H9 (cell line): ENCODE measurements around the gene S100A7. TPM values are rescaled to one million over a fixed set of nuclear protein-coding genes. Genes with fewer than 3 reads are reported as not detected.

Experiments
- DNase-seq: peaks from one replicate; pipeline ENCODE4 v3.0.0-alpha.2; 2017
- H2AFZ ChIP-seq: one replicate; pipeline ENCODE4 v1.6.1; 2013; ENCODE audit warnings: mild to moderate bottlenecking, low read length, control low read depth, moderate library complexity
- H2AK5ac ChIP-seq: 2 replicates; pipeline ENCODE4 v1.6.1; 2013; ENCODE audit warnings: low read length, control low read depth, mixed read lengths; ENCODE audit not compliant: insufficient read length
- H2BK120ac ChIP-seq: one replicate; pipeline ENCODE4 v1.6.1; 2013; ENCODE audit warnings: low read depth, mild to moderate bottlenecking, low read length, control low read depth, inconsistent platforms; ENCODE audit not compliant: poor library complexity, severe bottlenecking
- H2BK12ac ChIP-seq: 2 replicates; pipeline ENCODE4 v1.6.1; 2013; ENCODE audit warnings: low read length, control low read depth, mixed read lengths, low read depth; ENCODE audit not compliant: insufficient read length
- H2BK15ac ChIP-seq: 2 replicates; pipeline ENCODE4 v1.6.1; 2013; ENCODE audit warnings: low read depth, low read length, control low read depth
- H2BK20ac ChIP-seq: one replicate; pipeline ENCODE4 v1.6.1; 2013; ENCODE audit warnings: low read depth, mild to moderate bottlenecking, low read length, control low read depth, inconsistent platforms; ENCODE audit not compliant: poor library complexity, severe bottlenecking
- H2BK5ac ChIP-seq: 2 replicates; pipeline ENCODE4 v1.6.1; 2013; ENCODE audit warnings: low read length, control low read depth, mixed read lengths; ENCODE audit not compliant: insufficient read length
- H3K14ac ChIP-seq: 2 replicates; pipeline ENCODE4 v1.6.1; 2013; ENCODE audit warnings: low read length, control low read depth; ENCODE audit not compliant: insufficient read depth
- H3K18ac ChIP-seq: 2 replicates; pipeline ENCODE4 v1.6.1; 2013; ENCODE audit warnings: low read depth, mild to moderate bottlenecking, mixed read lengths, low read length, control low read depth; ENCODE audit not compliant: insufficient read length
- H3K23ac ChIP-seq: 2 replicates; pipeline ENCODE4 v1.6.1; 2013; ENCODE audit warnings: low read length, control low read depth, mixed read lengths, low read depth; ENCODE audit not compliant: insufficient read length
- H3K23me2 ChIP-seq: 2 replicates; pipeline ENCODE4 v1.6.1; 2013; ENCODE audit warnings: low read depth, mild to moderate bottlenecking, mixed read lengths, low read length, control low read depth; ENCODE audit not compliant: insufficient read length, poor library complexity, severe bottlenecking
- H3K27ac ChIP-seq: 2 replicates; pipeline ENCODE4 v1.5.1; 2013; ENCODE audit warnings: low read length, control low read depth, mixed read lengths, low read depth; ENCODE audit not compliant: insufficient read length
- H3K27me3 ChIP-seq: 2 replicates; pipeline ENCODE4 v1.6.1; 2013; ENCODE audit warnings: low read length, control low read depth, inconsistent platforms; ENCODE audit not compliant: insufficient read depth
- H3K4ac ChIP-seq: 2 replicates; pipeline ENCODE4 v1.6.1; 2013; ENCODE audit warnings: low read depth, mild to moderate bottlenecking, control low read depth, inconsistent platforms, low read length, moderate library complexity
- H3K4me1 ChIP-seq: 2 replicates; pipeline ENCODE4 v1.6.1; 2013; ENCODE audit warnings: low read length, control low read depth, inconsistent platforms; ENCODE audit not compliant: insufficient read depth
- H3K4me2 ChIP-seq: 2 replicates; pipeline ENCODE4 v1.6.1; 2013; ENCODE audit warnings: low read length, control low read depth, mixed read lengths; ENCODE audit not compliant: insufficient read length, insufficient read depth
- H3K56ac ChIP-seq: 2 replicates; pipeline ENCODE4 v1.6.1; 2013; ENCODE audit warnings: low read depth, mild to moderate bottlenecking, mixed read lengths, low read length, control low read depth; ENCODE audit not compliant: insufficient read length
- H3K79me1 ChIP-seq: 2 replicates; pipeline ENCODE4 v1.6.1; 2013; ENCODE audit warnings: low read depth, mild to moderate bottlenecking, moderate library complexity, low read length, control low read depth, inconsistent platforms; ENCODE audit not compliant: insufficient read depth, poor library complexity, severe bottlenecking
- H3K79me2 ChIP-seq: 2 replicates; pipeline ENCODE4 v1.6.1; 2013; ENCODE audit warnings: low read length, control low read depth, inconsistent platforms; ENCODE audit not compliant: insufficient read depth
- H3K9ac ChIP-seq: 2 replicates; pipeline ENCODE4 v1.6.1; 2013; ENCODE audit warnings: low read length, control low read depth, mixed read lengths; ENCODE audit not compliant: insufficient read length; ENCODE audit errors: extremely low read depth
- H3K9me3 ChIP-seq: one replicate; pipeline ENCODE4 v1.6.1; 2013; ENCODE audit warnings: low read depth, low read length, inconsistent platforms; ENCODE audit not compliant: control insufficient read depth
- H3T11ph ChIP-seq: one replicate; pipeline ENCODE4 v1.6.1; 2013; ENCODE audit warnings: mild to moderate bottlenecking, low read length, control low read depth, inconsistent platforms
- H4K20me1 ChIP-seq: one replicate; pipeline ENCODE4 v1.6.1; 2013; ENCODE audit not compliant: control insufficient read depth, insufficient read length, insufficient read depth
- H4K5ac ChIP-seq: 2 replicates; pipeline ENCODE4 v1.6.1; 2013; ENCODE audit warnings: low read depth, mild to moderate bottlenecking, mixed read lengths, low read length, control low read depth; ENCODE audit not compliant: insufficient read length
- H4K8ac ChIP-seq: replicated peaks from 2 replicates; pipeline ENCODE4 v1.6.1; 2013; ENCODE audit warnings: low read length, control low read depth, mixed read lengths, low read depth; ENCODE audit not compliant: insufficient read length
- H4K91ac ChIP-seq: 2 replicates; pipeline ENCODE4 v1.6.1; 2013; ENCODE audit warnings: low read depth, mild to moderate bottlenecking, moderate library complexity, mixed read lengths, low read length, control low read depth; ENCODE audit not compliant: insufficient read length
- H3K27ac Mint-ChIP-seq, 3 experiments: 2 replicates in 2 of 3; 3 replicates in 1 of 3; pipeline ENCODE4 v1.8.0; 2020 to 2021; ENCODE audit warnings: mixed read lengths in 3 of 3, mild to moderate bottlenecking in 1 of 3, moderate library complexity in 1 of 3
- H3K27me3 Mint-ChIP-seq: 2 replicates; pipeline ENCODE4 v1.8.0; 2021; ENCODE audit warnings: low read depth, mild to moderate bottlenecking, moderate library complexity, mixed read lengths
- H3K36me3 Mint-ChIP-seq, 3 experiments: 2 replicates in 2 of 3; 3 replicates in 1 of 3; pipeline ENCODE4 v1.8.0; 2020 to 2021; ENCODE audit warnings: low read depth in 3 of 3, mixed read lengths in 3 of 3; ENCODE audit not compliant: insufficient read depth in 1 of 3
- H3K4me1 Mint-ChIP-seq, 2 experiments: 2 replicates each; pipeline ENCODE4 v1.8.0; 2020; ENCODE audit warnings: mixed read lengths in 2 of 2
- H3K4me3 Mint-ChIP-seq, 2 experiments: 2 replicates in 1 of 2; 3 replicates in 1 of 2; pipeline ENCODE4 v1.8.0; 2020 to 2021; ENCODE audit warnings: mild to moderate bottlenecking in 2 of 2, mixed read lengths in 2 of 2, moderate library complexity in 1 of 2
- H3K9me3 Mint-ChIP-seq, 2 experiments: 2 replicates in 1 of 2; 3 replicates in 1 of 2; pipeline ENCODE4 v1.8.0; 2020; ENCODE audit warnings: mild to moderate bottlenecking in 2 of 2, mixed read lengths in 2 of 2, moderate library complexity in 1 of 2
- WGBS: extraction: QIAGEN DNeasy Blood & Tissue Kit; methylation state at CpG from one replicate; pipeline ENCODE4 v1.1.7; 2013; ENCODE audit warnings: missing lambda C conversion rate, low lambda C conversion rate, mixed read lengths; ENCODE audit not compliant: insufficient read length; ENCODE audit errors: extremely low coverage; 5-methylcytosine and 5-hydroxymethylcytosine counted together
- total RNA-seq: library from RNA; stranded (reverse); gene quantifications from 2 replicates; pipeline ENCODE4 v1.2.1, GENCODE V29; 2021
- TF ChIP-seq, protein P1 (sequence below): fragments of 200-600 bp; sonication (generic); conservative IDR thresholded peaks from 3 replicates; pipeline ENCODE4 v1.8.0; 2021; ENCODE audit warnings: antibody characterized with exemption, mild to moderate bottlenecking

The S100A7 gene
- total RNA-seq, 1 experiment from 2014 or later: not detected

DNA sequence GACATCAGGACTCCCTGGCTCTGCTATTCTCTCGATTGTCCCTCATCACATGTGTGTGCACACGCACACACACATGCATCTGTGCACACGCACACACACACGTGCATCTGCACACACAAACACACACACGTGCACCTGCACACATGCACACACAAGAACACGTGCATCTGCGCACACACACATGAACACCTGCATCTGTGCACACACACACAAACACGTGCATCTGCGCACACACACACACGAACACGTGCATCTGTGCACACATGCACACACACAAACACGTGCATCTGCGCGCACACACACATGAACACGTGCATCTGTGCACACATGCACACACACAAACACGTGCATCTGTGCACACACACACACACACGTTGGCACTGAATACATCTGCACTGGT is 29.4 kb downstream of the S100A7 start:
- Mint-ChIP-seq H3K9me3 (peaks cover 0 to 3% of the 10 kb centered on the region in 2 experiments; a peak in 1 of 5 replicates), H3K27ac (no peak overlapping the region), H3K4me3 (no peak overlapping the region), H3K36me3 (no peaks in the 10 kb centered on the region), H3K27me3 (peaks cover 7% of the 10 kb centered on the region), H3K4me1 (no peaks in the 10 kb centered on the region)
- H3K23ac ChIP-seq: no peak overlapping the region
- no peak overlapping the region for H3T11ph ChIP-seq
- H4K91ac ChIP-seq: no peak overlapping the region
- no peak overlapping the region for H3K4ac ChIP-seq
- no peak overlapping the region for H3K18ac ChIP-seq
- no peaks in the 10 kb centered on the region for H4K20me1 ChIP-seq
- H2BK120ac ChIP-seq: no peak overlapping the region
- H3K56ac ChIP-seq: no peak overlapping the region
- H2BK15ac ChIP-seq: no peak overlapping the region
- H2AFZ ChIP-seq: no peak overlapping the region
- no peak for DNase-seq
- no peaks in the 10 kb centered on the region; the same call in 1 of the 2 replicates for H3K27me3 ChIP-seq
- no peak overlapping the region for H3K4me2 ChIP-seq
- H4K8ac ChIP-seq: no peak overlapping the region
- no peak overlapping the region for H2BK12ac ChIP-seq
- no CpG with 5 or more reads among the region's 17 CpGs for whole genome bisulfite sequencing
- TF ChIP-seq, protein P1, sequence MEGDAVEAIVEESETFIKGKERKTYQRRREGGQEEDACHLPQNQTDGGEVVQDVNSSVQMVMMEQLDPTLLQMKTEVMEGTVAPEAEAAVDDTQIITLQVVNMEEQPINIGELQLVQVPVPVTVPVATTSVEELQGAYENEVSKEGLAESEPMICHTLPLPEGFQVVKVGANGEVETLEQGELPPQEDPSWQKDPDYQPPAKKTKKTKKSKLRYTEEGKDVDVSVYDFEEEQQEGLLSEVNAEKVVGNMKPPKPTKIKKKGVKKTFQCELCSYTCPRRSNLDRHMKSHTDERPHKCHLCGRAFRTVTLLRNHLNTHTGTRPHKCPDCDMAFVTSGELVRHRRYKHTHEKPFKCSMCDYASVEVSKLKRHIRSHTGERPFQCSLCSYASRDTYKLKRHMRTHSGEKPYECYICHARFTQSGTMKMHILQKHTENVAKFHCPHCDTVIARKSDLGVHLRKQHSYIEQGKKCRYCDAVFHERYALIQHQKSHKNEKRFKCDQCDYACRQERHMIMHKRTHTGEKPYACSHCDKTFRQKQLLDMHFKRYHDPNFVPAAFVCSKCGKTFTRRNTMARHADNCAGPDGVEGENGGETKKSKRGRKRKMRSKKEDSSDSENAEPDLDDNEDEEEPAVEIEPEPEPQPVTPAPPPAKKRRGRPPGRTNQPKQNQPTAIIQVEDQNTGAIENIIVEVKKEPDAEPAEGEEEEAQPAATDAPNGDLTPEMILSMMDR: no peak
- no peaks in the 10 kb centered on the region for H3K79me1 ChIP-seq
- H3K9me3 ChIP-seq: no peaks in the 10 kb centered on the region
- H2AK5ac ChIP-seq: no peak overlapping the region
- H3K9ac ChIP-seq: no peak overlapping the region
- no peak overlapping the region for H3K27ac ChIP-seq
- H3K14ac ChIP-seq: no peak overlapping the region
- H2BK20ac ChIP-seq: no peak overlapping the region
- no peaks in the 10 kb centered on the region for H3K23me2 ChIP-seq
- H3K4me1 ChIP-seq: no peaks in the 10 kb centered on the region
- H2BK5ac ChIP-seq: no peak overlapping the region
- H3K79me2 ChIP-seq: no peaks in the 10 kb centered on the region
- no peak overlapping the region for H4K5ac ChIP-seq
